Activated T-cell treated with anti-CD3 and anti-CD28 coated beads, Interleukin-2, amount 50 U/mL, for 24 hours (primary cell): ENCODE measurements around the gene CBLB.

Experiments
- DNase-seq: peaks from one replicate; pipeline ENCODE4 v3.0.0-alpha.2; 2020
- H3K27ac Mint-ChIP-seq: 2 replicates; pipeline ENCODE4 v1.8.0; 2020; ENCODE audit warnings: mild to moderate bottlenecking, mixed read lengths
- H3K27me3 Mint-ChIP-seq: 2 replicates; pipeline ENCODE4 v1.8.0; 2020; ENCODE audit warnings: mixed read lengths
- H3K36me3 Mint-ChIP-seq: 2 replicates; pipeline ENCODE4 v1.8.0; 2020; ENCODE audit warnings: low read depth, mixed read lengths
- H3K4me1 Mint-ChIP-seq: 2 replicates; pipeline ENCODE4 v1.8.0; 2020; ENCODE audit warnings: low read depth, mixed read lengths
- H3K4me3 Mint-ChIP-seq: 2 replicates; pipeline ENCODE4 v1.8.0; 2020; ENCODE audit warnings: mild to moderate bottlenecking, moderate library complexity, mixed read lengths
- H3K9me3 Mint-ChIP-seq: 2 replicates; pipeline ENCODE4 v1.8.0; 2020; ENCODE audit warnings: mixed read lengths

CBLB gene

DNA sequence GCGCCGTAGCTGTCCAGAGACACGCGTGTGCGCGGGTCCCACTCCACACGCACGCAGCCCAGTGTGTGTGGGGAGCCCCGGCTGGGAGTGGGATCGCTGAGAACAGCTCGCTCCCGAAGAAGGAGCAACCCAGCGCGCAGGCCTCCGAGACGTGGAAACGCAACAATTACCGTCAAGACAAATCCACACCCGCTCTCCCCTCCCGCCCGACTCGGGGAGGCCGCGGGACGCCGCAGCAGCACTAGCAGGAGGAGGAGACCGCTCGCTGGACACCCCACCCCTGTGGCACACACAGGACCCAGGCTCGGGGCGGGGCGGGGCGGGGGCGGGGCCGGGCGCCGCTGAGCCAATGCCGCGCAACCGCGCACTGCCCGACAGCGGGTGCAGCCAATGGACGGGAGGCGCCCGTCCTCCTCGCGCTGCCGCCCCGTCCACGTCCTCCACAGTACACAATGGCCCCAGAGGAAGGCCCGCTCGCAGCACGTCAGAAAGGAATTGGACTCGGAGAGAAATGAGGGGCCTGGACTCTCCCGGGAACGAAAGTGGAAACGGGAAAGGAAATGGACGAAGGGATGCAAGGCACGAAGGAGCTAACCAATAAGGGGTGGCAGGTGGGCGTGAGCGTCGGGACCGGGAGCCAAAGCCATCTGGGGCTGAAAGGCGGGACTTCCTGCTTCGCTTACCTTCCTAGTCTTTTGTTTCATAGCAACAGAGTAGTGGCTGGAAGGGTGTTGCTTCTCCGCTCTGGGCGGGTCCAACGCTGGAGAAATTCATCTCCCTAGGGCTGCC lies at the start of gene CBLB:
CBLB (minus strand) TSS at position 271 of the 789 bp plus-strand sequence. CDS start 1,435 bp downstream, outside the sequence.
- no peaks in the 10 kb centered on the region for H3K27me3 Mint-ChIP-seq
- DNase-seq, result peak; percentile 92
- H3K27ac Mint-ChIP-seq, result peak within 1 kb of the TSS; percentile 99
- no peaks in the 10 kb centered on the region for H3K9me3 Mint-ChIP-seq
- H3K4me1 Mint-ChIP-seq, result peaks cover 51% of the 10 kb centered on the region
- peaks cover 52% of the 10 kb centered on the region for H3K36me3 Mint-ChIP-seq
- peak within 1 kb of the TSS; percentile 94 for H3K4me3 Mint-ChIP-seq

- no peak overlapping the region for H3K27ac Mint-ChIP-seq
- no peaks in the 10 kb centered on the region for H3K27me3 Mint-ChIP-seq
- H3K4me1 Mint-ChIP-seq, result peaks cover 13% of the 10 kb centered on the region
- no peak overlapping the region for H3K4me3 Mint-ChIP-seq
- peaks cover 4% of the 10 kb centered on the region for H3K36me3 Mint-ChIP-seq
- DNase-seq, result no peak
- H3K9me3 Mint-ChIP-seq, result peaks cover 17% of the 10 kb centered on the region
Measured at GRCh38 chr3:105916767-105917166, 48.0 kb upstream of the CBLB start.

- Mint-ChIP-seq H3K27me3 (no peaks in the 10 kb centered on the region), H3K27ac (no peak overlapping the region), H3K4me1 (peaks cover 13% of the 10 kb centered on the region), H3K4me3 (no peak overlapping the region), H3K36me3 (peaks cover 4% of the 10 kb centered on the region), H3K9me3 (peaks cover 14% of the 10 kb centered on the region)
- no peak for DNase-seq
Measured at GRCh38 chr3:105915524-105915923, 46.7 kb upstream of the CBLB start.

DNA sequence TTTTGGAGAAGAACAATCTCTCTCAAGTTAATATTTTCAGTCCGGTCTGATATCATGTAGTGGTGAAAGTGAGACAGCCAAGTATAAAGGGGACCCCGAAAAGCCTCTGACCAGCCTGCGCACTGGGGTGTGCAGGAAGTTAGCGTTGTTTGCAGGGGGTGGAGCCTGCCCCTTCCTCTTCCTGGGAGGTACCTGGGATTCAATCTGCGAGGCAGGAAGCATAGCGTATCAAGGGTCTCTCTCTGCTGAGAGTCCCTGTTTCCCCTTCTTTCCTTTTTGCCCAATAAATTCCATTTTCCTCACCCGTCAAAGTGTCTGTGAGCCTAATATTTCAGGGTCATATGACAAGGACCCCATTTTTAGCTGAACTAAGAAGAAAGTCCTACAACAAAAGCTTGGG lies 44.8 kb upstream of the CBLB start:
- peaks cover 10% of the 10 kb centered on the region for H3K9me3 Mint-ChIP-seq
- H3K36me3 Mint-ChIP-seq, result peaks cover 3% of the 10 kb centered on the region
- peaks cover 2% of the 10 kb centered on the region for H3K4me1 Mint-ChIP-seq
- DNase-seq, result no peak
- no peak overlapping the region for H3K27ac Mint-ChIP-seq
- no peaks in the 10 kb centered on the region for H3K27me3 Mint-ChIP-seq
- H3K4me3 Mint-ChIP-seq, result no peak overlapping the region

GRCh38 chr3:105912891-105913290 lies 44.1 kb upstream of the CBLB start:
- Mint-ChIP-seq H3K27ac (no peak overlapping the region), H3K36me3 (peaks cover 3% of the 10 kb centered on the region), H3K27me3 (no peaks in the 10 kb centered on the region), H3K9me3 (peaks cover 10% of the 10 kb centered on the region), H3K4me3 (no peak overlapping the region), H3K4me1 (peaks cover 3% of the 10 kb centered on the region)
- no peak for DNase-seq

DNA sequence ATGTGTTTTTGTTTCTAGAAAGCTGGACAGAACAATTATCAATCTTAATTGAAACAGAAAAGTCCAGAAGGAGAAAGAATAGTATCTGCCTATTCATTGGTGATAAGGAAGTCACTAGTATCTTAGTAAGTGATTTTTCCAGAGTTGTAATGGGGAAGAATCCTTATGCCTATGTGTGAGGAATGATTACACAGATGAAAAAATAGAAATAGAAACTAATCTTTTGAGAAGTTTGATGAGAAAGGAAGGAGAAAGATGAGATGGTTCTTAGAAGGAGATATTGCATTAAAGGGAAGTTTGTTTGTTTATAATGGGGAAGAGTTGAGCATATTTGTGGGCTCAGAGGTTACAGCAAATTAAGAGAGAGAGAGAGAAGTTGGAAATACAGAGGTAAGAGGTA lies 42.7 kb upstream of the CBLB start:
- H3K4me1 Mint-ChIP-seq, result peaks cover 13% of the 10 kb centered on the region
- H3K4me3 Mint-ChIP-seq, result no peak overlapping the region
- no peaks in the 10 kb centered on the region for H3K27me3 Mint-ChIP-seq
- no peak overlapping the region for H3K27ac Mint-ChIP-seq
- DNase-seq, result no peak
- peaks cover 10% of the 10 kb centered on the region for H3K9me3 Mint-ChIP-seq
- peaks cover 3% of the 10 kb centered on the region for H3K36me3 Mint-ChIP-seq

DNA sequence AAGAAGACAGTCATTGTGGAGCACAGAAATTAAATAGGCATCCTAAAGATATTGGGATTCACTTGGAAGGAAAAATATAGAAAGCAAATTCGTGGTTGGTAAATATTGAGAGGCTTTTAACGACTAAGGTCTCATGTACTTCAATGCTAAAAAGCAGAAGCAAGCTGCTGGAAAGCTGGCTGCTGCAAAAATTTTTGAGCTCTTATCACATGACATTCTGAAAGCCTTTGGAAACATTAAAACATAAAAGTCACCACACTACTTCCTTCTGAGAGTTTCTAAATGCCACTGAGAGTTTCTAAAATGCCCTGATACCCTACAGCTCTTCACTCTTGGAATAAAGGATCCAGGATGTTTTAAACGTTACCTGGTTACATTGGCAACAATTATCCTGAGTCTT lies 39.0 kb upstream of the CBLB start:
- no peak overlapping the region for H3K27ac Mint-ChIP-seq
- H3K27me3 Mint-ChIP-seq, result no peaks in the 10 kb centered on the region
- no peaks in the 10 kb centered on the region for H3K36me3 Mint-ChIP-seq
- H3K9me3 Mint-ChIP-seq, result peaks cover 4% of the 10 kb centered on the region
- no peak overlapping the region for H3K4me3 Mint-ChIP-seq
- peaks cover 11% of the 10 kb centered on the region for H3K4me1 Mint-ChIP-seq
- DNase-seq, result no peak

- no peak for DNase-seq
Measured at GRCh38 chr3:105906836-105907235, 38.0 kb upstream of the CBLB start.

GRCh38 chr3:105906345-105906744 lies 37.5 kb upstream of the CBLB start:
- H3K4me3 Mint-ChIP-seq, result no peak overlapping the region
- no peaks in the 10 kb centered on the region for H3K36me3 Mint-ChIP-seq
- H3K9me3 Mint-ChIP-seq, result peaks cover 4% of the 10 kb centered on the region
- H3K27ac Mint-ChIP-seq, result no peak overlapping the region
- DNase-seq, result no peak
- peaks cover 11% of the 10 kb centered on the region for H3K4me1 Mint-ChIP-seq
- no peaks in the 10 kb centered on the region for H3K27me3 Mint-ChIP-seq

More at GRCh38 chr3:105906836-105907235, 38.0 kb upstream of the CBLB start:
- Mint-ChIP-seq H3K4me1 (peaks cover 11% of the 10 kb centered on the region), H3K27me3 (no peaks in the 10 kb centered on the region), H3K36me3 (no peaks in the 10 kb centered on the region), H3K4me3 (no peak overlapping the region), H3K9me3 (peaks cover 4% of the 10 kb centered on the region), H3K27ac (no peak overlapping the region)

- H3K27ac Mint-ChIP-seq, result no peak overlapping the region
- peaks cover 4% of the 10 kb centered on the region for H3K9me3 Mint-ChIP-seq
- H3K36me3 Mint-ChIP-seq, result no peaks in the 10 kb centered on the region
- H3K27me3 Mint-ChIP-seq, result no peaks in the 10 kb centered on the region
- no peak overlapping the region for H3K4me3 Mint-ChIP-seq
- no peak for DNase-seq
- H3K4me1 Mint-ChIP-seq, result peaks cover 11% of the 10 kb centered on the region
Measured at GRCh38 chr3:105905328-105905727, 36.5 kb upstream of the CBLB start.

DNA sequence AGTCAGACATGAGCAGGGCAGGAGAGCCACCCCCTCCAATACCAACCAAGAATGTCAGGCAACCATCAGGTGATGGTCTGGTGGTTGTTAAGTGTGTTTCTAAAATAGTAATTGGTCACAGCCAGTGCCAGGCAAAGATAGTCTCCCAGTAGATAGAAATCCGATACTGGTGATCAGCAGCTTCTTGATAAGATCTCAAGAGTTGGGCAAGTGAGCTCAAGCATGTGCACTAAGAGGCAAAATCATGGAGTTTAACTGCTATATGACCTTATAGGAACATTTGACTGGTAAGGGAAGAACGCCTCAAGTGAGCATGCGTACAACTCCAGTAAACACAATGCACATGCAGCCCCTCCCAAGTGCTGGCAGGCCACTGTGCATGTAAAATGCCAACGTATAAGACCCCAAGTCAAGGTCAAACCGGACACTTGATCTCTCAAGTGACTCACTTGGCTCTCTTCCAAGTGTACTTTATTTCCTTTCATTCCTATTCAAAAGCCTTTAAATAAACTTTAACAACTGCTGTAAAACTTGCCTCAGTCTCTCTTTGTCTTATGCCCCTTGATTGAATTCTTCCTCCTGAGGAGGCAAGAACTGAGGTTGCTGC lies 36.0 kb upstream of the CBLB start:
- no peak for DNase-seq

GRCh38 chr3:105904251-105904650 lies 35.4 kb upstream of the CBLB start:
- Mint-ChIP-seq H3K27ac (no peak overlapping the region), H3K27me3 (no peaks in the 10 kb centered on the region), H3K4me1 (peaks cover 11% of the 10 kb centered on the region), H3K9me3 (peaks cover 1% of the 10 kb centered on the region), H3K36me3 (no peaks in the 10 kb centered on the region), H3K4me3 (no peak overlapping the region)
- DNase-seq, result no peak

More for the DNA sequence above, 36.0 kb upstream of the CBLB start:
- Mint-ChIP-seq H3K4me1 (peaks cover 11% of the 10 kb centered on the region), H3K27ac (no peak overlapping the region), H3K36me3 (no peaks in the 10 kb centered on the region), H3K4me3 (no peak overlapping the region), H3K9me3 (peaks cover 4% of the 10 kb centered on the region), H3K27me3 (no peaks in the 10 kb centered on the region)

- H3K9me3 Mint-ChIP-seq, result no peaks in the 10 kb centered on the region
- H3K36me3 Mint-ChIP-seq, result no peaks in the 10 kb centered on the region
- H3K27ac Mint-ChIP-seq, result no peak overlapping the region
- H3K27me3 Mint-ChIP-seq, result no peaks in the 10 kb centered on the region
- H3K4me3 Mint-ChIP-seq, result no peak overlapping the region
- DNase-seq, result no peak
- H3K4me1 Mint-ChIP-seq, result no peaks in the 10 kb centered on the region
Measured at GRCh38 chr3:105899516-105899915, 30.7 kb upstream of the CBLB start.

- H3K36me3 Mint-ChIP-seq, result no peaks in the 10 kb centered on the region
- H3K4me1 Mint-ChIP-seq, result peaks cover 13% of the 10 kb centered on the region
- H3K4me3 Mint-ChIP-seq, result no peak overlapping the region
- no peaks in the 10 kb centered on the region for H3K27me3 Mint-ChIP-seq
- H3K27ac Mint-ChIP-seq, result peak overlapping the region; percentile 16
- no peak for DNase-seq
- no peaks in the 10 kb centered on the region for H3K9me3 Mint-ChIP-seq
Measured at GRCh38 chr3:105891101-105891500, 22.3 kb upstream of the CBLB start.
